Measurements from ENCODE around the gene MCL1. TPM values are rescaled to one million over a fixed set of nuclear protein-coding genes. Genes with fewer than 3 reads are reported as not detected.

MCL1 gene
- total RNA-seq, 1 experiment from 2014 or later: 165 TPM

GRCh38 chr1:150551051-150551783, 28.2 kb downstream of the MCL1 start:
- no peaks in the 10 kb centered on the region; the same call in 1 of the 2 replicates for H3K36me3 ChIP-seq (replicated peaks; ENCODE audit: control insufficient read depth, insufficient read depth, low read length)
- DNase-seq: no peak
- peaks cover 17% of the 10 kb centered on the region for H3K27me3 ChIP-seq (ENCODE audit: control insufficient read depth, insufficient read depth, low read length)
- H3K4me3 ChIP-seq (ENCODE audit: insufficient read depth, low read depth, low read length): no peak overlapping the region

GRCh38 chr1:150550222-150551050, 29.0 kb downstream of the MCL1 start:
- peaks cover 17% of the 10 kb centered on the region for H3K27me3 ChIP-seq (ENCODE audit: control insufficient read depth, insufficient read depth, low read length)
- no peaks in the 10 kb centered on the region for H3K36me3 ChIP-seq (replicated peaks; ENCODE audit: control insufficient read depth, insufficient read depth, low read length)
- DNase-seq: peak; percentile 77
- H3K4me3 ChIP-seq (ENCODE audit: insufficient read depth, low read depth, low read length): no peak overlapping the region

GRCh38 chr1:150549496-150550221, 29.8 kb downstream of the MCL1 start:
- H3K36me3 ChIP-seq (replicated peaks; ENCODE audit: control insufficient read depth, insufficient read depth, low read length): no peaks in the 10 kb centered on the region
- peaks cover 17% of the 10 kb centered on the region for H3K27me3 ChIP-seq (ENCODE audit: control insufficient read depth, insufficient read depth, low read length)
- peak; percentile 93 for DNase-seq
- peak overlapping the region; percentile 62 for H3K4me3 ChIP-seq (ENCODE audit: insufficient read depth, low read depth, low read length)

- no peaks in the 10 kb centered on the region for H3K36me3 ChIP-seq (replicated peaks; ENCODE audit: control insufficient read depth, insufficient read depth, low read length)
- H3K27me3 ChIP-seq (ENCODE audit: control insufficient read depth, insufficient read depth, low read length): peaks cover 17% of the 10 kb centered on the region
- peak; percentile 92 for DNase-seq
- H3K4me3 ChIP-seq (ENCODE audit: insufficient read depth, low read depth, low read length): peak within 1 kb of the TSS; percentile 62
These were observed 30.5 kb downstream of the MCL1 start, which contains the start of gene ADAMTSL4 for GRCh38 chr1:150548632-150549495. ADAMTSL4 (plus strand) TSS chr1:150549408; CDS start chr1:150552289, 2,881 bp downstream.

GRCh38 chr1:150548324-150548631, 31.1 kb downstream of the MCL1 start:
- DNase-seq: peak; percentile 31
- Histone ChIP-seq H3K36me3 (replicated peaks; ENCODE audit: control insufficient read depth, insufficient read depth, low read length) (no peaks in the 10 kb centered on the region), H3K27me3 (ENCODE audit: control insufficient read depth, insufficient read depth, low read length) (peaks cover 17% of the 10 kb centered on the region), H3K4me3 (ENCODE audit: insufficient read depth, low read depth, low read length) (peak overlapping the region; percentile 62)

- peak; percentile 28 for DNase-seq
- Histone ChIP-seq H3K36me3 (replicated peaks; ENCODE audit: control insufficient read depth, insufficient read depth, low read length) (no peaks in the 10 kb centered on the region), H3K4me3 (ENCODE audit: insufficient read depth, low read depth, low read length) (no peak overlapping the region), H3K27me3 (ENCODE audit: control insufficient read depth, insufficient read depth, low read length) (peaks cover 17% of the 10 kb centered on the region)
These were observed 33.0 kb downstream of the MCL1 start for GRCh38 chr1:150546294-150546937.

- Histone ChIP-seq H3K36me3 (replicated peaks; ENCODE audit: control insufficient read depth, insufficient read depth, low read length) (no peaks in the 10 kb centered on the region), H3K4me3 (ENCODE audit: insufficient read depth, low read depth, low read length) (no peak overlapping the region), H3K27me3 (ENCODE audit: control insufficient read depth, insufficient read depth, low read length) (peaks cover 17% of the 10 kb centered on the region)
- peak; percentile 33 for DNase-seq
These were observed 33.9 kb downstream of the MCL1 start for GRCh38 chr1:150545486-150546032.

- H3K27me3 ChIP-seq (ENCODE audit: control insufficient read depth, insufficient read depth, low read length): peaks cover 8% of the 10 kb centered on the region
- no peaks in the 10 kb centered on the region for H3K36me3 ChIP-seq (replicated peaks; ENCODE audit: control insufficient read depth, insufficient read depth, low read length)
- no peak overlapping the region for H3K4me3 ChIP-seq (ENCODE audit: insufficient read depth, low read depth, low read length)
- peak; percentile 5 for DNase-seq
These were observed 35.2 kb downstream of the MCL1 start for GRCh38 chr1:150544204-150544603.

GRCh38 chr1:150543500-150544143, 35.8 kb downstream of the MCL1 start:
- H3K4me3 ChIP-seq (ENCODE audit: insufficient read depth, low read depth, low read length): no peak overlapping the region
- DNase-seq: peak; percentile 18

GRCh38 chr1:150537732-150538684, 41.4 kb downstream of the MCL1 start:
- DNase-seq: peak; percentile 87
- Histone ChIP-seq H3K27me3 (ENCODE audit: control insufficient read depth, insufficient read depth, low read length) (no peaks in the 10 kb centered on the region; the same call in 1 of the 2 replicates), H3K4me3 (ENCODE audit: insufficient read depth, low read depth, low read length) (no peak overlapping the region), H3K36me3 (replicated peaks; ENCODE audit: control insufficient read depth, insufficient read depth, low read length) (no peaks in the 10 kb centered on the region)

More at GRCh38 chr1:150543500-150544143, 35.8 kb downstream of the MCL1 start:
- no peaks in the 10 kb centered on the region for H3K36me3 ChIP-seq (replicated peaks; ENCODE audit: control insufficient read depth, insufficient read depth, low read length)
- H3K27me3 ChIP-seq (ENCODE audit: control insufficient read depth, insufficient read depth, low read length): peaks cover 4% of the 10 kb centered on the region

GRCh38 chr1:150536836-150537731, 42.3 kb downstream of the MCL1 start:
- peak; percentile 16 for DNase-seq
- Histone ChIP-seq H3K4me3 (ENCODE audit: insufficient read depth, low read depth, low read length) (no peak overlapping the region), H3K36me3 (replicated peaks; ENCODE audit: control insufficient read depth, insufficient read depth, low read length) (no peaks in the 10 kb centered on the region), H3K27me3 (ENCODE audit: control insufficient read depth, insufficient read depth, low read length) (no peaks in the 10 kb centered on the region; the same call in 1 of the 2 replicates)

Measured in H7 (cell line).